Stomach (tissue), 9 donors: Measurements from ENCODE around the gene MMP20. TPM values are rescaled to one million over a fixed set of nuclear protein-coding genes. Genes with fewer than 3 reads are reported as not detected.
A peak's percentile ranks its signal among the peaks of the same experiment; 100 is the strongest.

Experiments used
- DNase-seq, 2 donors: peaks; one replicate each; pipeline versions ENCODE4 v3.0.0 to v3.0.0-alpha.2; 2013 to 2019
- H3K27ac ChIP-seq, 5 donors: fragments of 200-600 bp in 4 of 5; sonication (generic) in 4 of 5; one replicate each; pipeline ENCODE4 v1.5.1; 2013 to 2019; ENCODE audit warnings: mild to moderate bottlenecking in 1 of 5, moderate library complexity in 1 of 5
- H3K27me3 ChIP-seq, 3 donors: fragments of 200-600 bp; sonication (generic); one replicate each; pipeline ENCODE4 v1.5.1; 2017 to 2019; ENCODE audit warnings: mixed run types in 1 of 3
- H3K36me3 ChIP-seq, 4 donors: fragments of 200-600 bp; sonication (generic); 1 replicate in 3 of 4; 2 replicates in 1 of 4; pipeline ENCODE4 v1.5.1; 2016 to 2019
- H3K4me1 ChIP-seq, 4 donors: fragments of 200-600 bp; sonication (generic); one replicate each; pipeline ENCODE4 v1.5.1; 2016 to 2019
- H3K4me3 ChIP-seq, 4 donors: fragments of 200-600 bp; sonication (generic) in 3 of 4; one replicate each; pipeline ENCODE4 v1.5.1; 2016 to 2019; ENCODE audit warnings: mild to moderate bottlenecking in 1 of 4
- H3K9me3 ChIP-seq, 4 donors: fragments of 200-600 bp; sonication (generic); one replicate each; pipeline ENCODE4 v1.5.1; 2016 to 2019
- EP300 ChIP-seq: sonication (generic); formaldehyde crosslinking; IDR thresholded peaks from one replicate; pipeline ENCODE4 v1.6.1; 2017; ENCODE audit warnings: antibody characterized with exemption
- POLR2A ChIP-seq, 4 donors: fragments of 450-650 bp; IDR thresholded peaks; one replicate each; pipeline ENCODE4 v1.6.1; 2016; ENCODE audit warnings: antibody characterized with exemption in 4 of 4, control low read depth in 2 of 4, mild to moderate bottlenecking in 1 of 4, moderate library complexity in 1 of 4
- POLR2AphosphoS5 ChIP-seq, 3 donors: sonication (generic); formaldehyde crosslinking; IDR thresholded peaks; one replicate each; pipeline ENCODE4 v1.6.1; 2016; ENCODE audit warnings: antibody characterized with exemption in 3 of 3
- WGBS, 5 donors: extraction: QIAGEN DNeasy Blood & Tissue Kit in 3 of 5; methylation state at CpG; one replicate each; pipeline versions ENCODE4 v1.1.5 to v1.1.7; 2013 to 2018; 5-methylcytosine and 5-hydroxymethylcytosine counted together
- intact Hi-C: fragments of 100-400 bp; cut with DNase I; formaldehyde crosslinking; loops from one replicate; pipeline ENCODE4 v1.15.1; 2023; ENCODE audit warnings: low total_unique reads
- polyA plus RNA-seq, 3 donors: library from polyadenylated mRNA; stranded (reverse); fragments of 200-250 nt; gene quantifications; one replicate each; pipeline ENCODE4 v1.2.3, GENCODE V29; 2013
- total RNA-seq, 5 donors: library from RNA; depleted of rRNA; stranded (reverse); fragments of >200 nt; gene quantifications; one replicate each; pipeline versions ENCODE4 v1.1.0 to v1.2.3, GENCODE V29; 2014 to 2016
- TF ChIP-seq, protein P1 (sequence below), 7 experiments: fragments of 450-650 bp in 4 of 7; fragments of 200-600 bp in 3 of 7; sonication (generic) in 3 of 7; IDR thresholded peaks; one replicate each; pipeline ENCODE4 v1.5.1; 2016 to 2019; ENCODE audit warnings: antibody characterized with exemption in 7 of 7, control low read depth in 2 of 7, mild to moderate bottlenecking in 1 of 7
- donor health status: healthy with polysubstance abuse.
- donor health status: Bipolar disorder and iron deficiency.
- donor health status: healthy.

The MMP20 gene
- total and polyA plus RNA-seq, 8 donors, result not detected

- no peaks in the 10 kb centered on the region for H3K9me3 ChIP-seq
- H3K27ac ChIP-seq, result peak overlapping the region in 3 of 5 donors; percentile 42 to 72 (median 57)
- no peaks in the 10 kb centered on the region for H3K36me3 ChIP-seq
- WGBS, 5 donors, result 35 to 48% (median 44%) methylated on average over 8 of the region's 8 CpGs
- peaks cover 0 to 6% (median 3%) of the 10 kb centered on the region in 4 donors for H3K4me1 ChIP-seq
- intact Hi-C loops, result no loop called here
- peak; percentile 48 to 63 for DNase-seq
- no peaks in the 10 kb centered on the region for H3K27me3 ChIP-seq
- TF ChIP-seq, protein P1, sequence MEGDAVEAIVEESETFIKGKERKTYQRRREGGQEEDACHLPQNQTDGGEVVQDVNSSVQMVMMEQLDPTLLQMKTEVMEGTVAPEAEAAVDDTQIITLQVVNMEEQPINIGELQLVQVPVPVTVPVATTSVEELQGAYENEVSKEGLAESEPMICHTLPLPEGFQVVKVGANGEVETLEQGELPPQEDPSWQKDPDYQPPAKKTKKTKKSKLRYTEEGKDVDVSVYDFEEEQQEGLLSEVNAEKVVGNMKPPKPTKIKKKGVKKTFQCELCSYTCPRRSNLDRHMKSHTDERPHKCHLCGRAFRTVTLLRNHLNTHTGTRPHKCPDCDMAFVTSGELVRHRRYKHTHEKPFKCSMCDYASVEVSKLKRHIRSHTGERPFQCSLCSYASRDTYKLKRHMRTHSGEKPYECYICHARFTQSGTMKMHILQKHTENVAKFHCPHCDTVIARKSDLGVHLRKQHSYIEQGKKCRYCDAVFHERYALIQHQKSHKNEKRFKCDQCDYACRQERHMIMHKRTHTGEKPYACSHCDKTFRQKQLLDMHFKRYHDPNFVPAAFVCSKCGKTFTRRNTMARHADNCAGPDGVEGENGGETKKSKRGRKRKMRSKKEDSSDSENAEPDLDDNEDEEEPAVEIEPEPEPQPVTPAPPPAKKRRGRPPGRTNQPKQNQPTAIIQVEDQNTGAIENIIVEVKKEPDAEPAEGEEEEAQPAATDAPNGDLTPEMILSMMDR (IDR thresholded peaks at IDR 0.05), result no peak
- TF ChIP-seq POLR2AphosphoS5 (IDR thresholded peaks at IDR 0.05) (peak in 2 of 3 donors; percentile 30 to 65), EP300 (no peak)
- H3K4me3 ChIP-seq, result no peak overlapping the region
These were observed 72.5 kb downstream of the MMP20 start for GRCh38 chr11:102552447-102553194.

DNA sequence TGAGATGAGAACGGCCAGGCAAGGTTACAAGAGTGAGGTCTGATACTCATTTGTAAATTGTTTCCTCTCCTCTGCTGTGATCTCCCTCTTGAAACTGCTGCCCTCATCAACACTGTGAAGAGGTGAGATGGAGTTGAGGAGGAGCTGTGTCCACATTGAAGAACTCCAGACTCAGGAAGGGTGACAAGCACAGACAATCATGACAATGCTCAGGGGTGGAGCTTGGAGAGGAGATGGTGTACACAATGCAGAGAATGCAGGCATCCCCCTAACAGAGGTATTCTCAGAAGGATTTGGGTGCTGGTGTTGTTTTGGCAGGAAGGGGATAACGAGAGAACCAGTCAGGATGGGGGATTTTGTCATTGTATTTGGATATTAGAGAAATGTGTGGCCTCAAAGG lies 73.1 kb downstream of the MMP20 start:
- intact Hi-C loops, result no loop called here
- TF ChIP-seq, protein P1 (IDR thresholded peaks at IDR 0.05), result no peak
- TF ChIP-seq EP300, result no peak
- no peak for TF ChIP-seq POLR2AphosphoS5 (IDR thresholded peaks at IDR 0.05)
- Histone ChIP-seq H3K4me3 (no peak overlapping the region), H3K27ac (peak overlapping the region in 2 of 5 donors; percentile 57 to 72), H3K4me1 (peaks cover 0 to 6% (median 3%) of the 10 kb centered on the region in 4 donors), H3K36me3 (no peaks in the 10 kb centered on the region), H3K9me3 (no peaks in the 10 kb centered on the region), H3K27me3 (no peaks in the 10 kb centered on the region)
- WGBS, 5 donors, result 47 to 63% (median 62%) methylated on average over 2 of the region's 2 CpGs
- DNase-seq, result no peak

- intact Hi-C loops, result no loop called here
- Histone ChIP-seq H3K4me1 (peaks cover 0 to 6% (median 3%) of the 10 kb centered on the region in 4 donors), H3K4me3 (no peak overlapping the region), H3K9me3 (no peaks in the 10 kb centered on the region), H3K27me3 (no peaks in the 10 kb centered on the region), H3K36me3 (no peaks in the 10 kb centered on the region), H3K27ac (peak overlapping the region in 1 of 5 donors; percentile 72)
- DNase-seq, result no peak
- 67 to 82% (median 73%) methylated on average over 6 of the region's 6 CpGs for WGBS, 5 donors
- TF ChIP-seq, protein P1 (IDR thresholded peaks at IDR 0.05), result no peak
- TF ChIP-seq POLR2A (IDR thresholded peaks at IDR 0.05), result no peak
- no peak for TF ChIP-seq POLR2AphosphoS5 (IDR thresholded peaks at IDR 0.05)
- no peak for TF ChIP-seq EP300
These were observed 73.9 kb downstream of the MMP20 start for GRCh38 chr11:102551169-102551781.

- no peak overlapping the region for H3K4me3 ChIP-seq
- peak in 1 of 2 donors; percentile 20 for DNase-seq
- H3K4me1 ChIP-seq, result no peaks in the 10 kb centered on the region
- H3K27ac ChIP-seq, result no peak overlapping the region
- intact Hi-C loops, result no loop called here
- TF ChIP-seq POLR2A (IDR thresholded peaks at IDR 0.05) (no peak), EP300 (no peak), POLR2AphosphoS5 (IDR thresholded peaks at IDR 0.05) (no peak)
- TF ChIP-seq, protein P1 (IDR thresholded peaks at IDR 0.05), result no peak
- no peaks in the 10 kb centered on the region for H3K9me3 ChIP-seq
- WGBS, 5 donors, result 77 to 85% (median 77%) methylated on average over 3 of the region's 3 CpGs
- H3K27me3 ChIP-seq, result no peaks in the 10 kb centered on the region
- H3K36me3 ChIP-seq, result no peaks in the 10 kb centered on the region
These were observed 78.1 kb downstream of the MMP20 start for GRCh38 chr11:102546923-102547471.
